WTC11 (cell line): Measurements from ENCODE around the gene SERPING1. TPM values are rescaled to one million over a fixed set of nuclear protein-coding genes. Genes with fewer than 3 reads are reported as not detected.

Experiments
- ATAC-seq: fragments of 200-7000 bp; cut with Tn5 transposase; 2 replicates; pipeline ENCODE4 v1.10.0; 2021; ENCODE audit warnings: mild to moderate bottlenecking, moderate library complexity
- CTCF ChIA-PET: fragments of 300-600 bp; sonication (Branson Sonifier 250); formaldehyde crosslinking; loops from one replicate; lab custom pipeline; 2021; ENCODE audit warnings: antibody characterized with exemption; lab: Charles Lee
- POLR2A ChIA-PET: fragments of 350-600 bp; sonication (Branson Sonifier 250); formaldehyde crosslinking; loops from one replicate; lab custom pipeline; 2021; ENCODE audit warnings: antibody characterized with exemption; lab: Charles Lee
- DNase-seq: peaks from one replicate; pipeline ENCODE4 v3.0.0; 2021; ENCODE audit warnings: low spot score
- H3K27ac Mint-ChIP-seq: 2 replicates; pipeline ENCODE4 v1.8.0; 2021; ENCODE audit warnings: mixed read lengths
- H3K27me3 Mint-ChIP-seq: 2 replicates; pipeline ENCODE4 v1.8.0; 2021; ENCODE audit warnings: low read depth, mild to moderate bottlenecking, moderate library complexity, mixed read lengths
- H3K36me3 Mint-ChIP-seq: 2 replicates; pipeline ENCODE4 v1.8.0; 2021; ENCODE audit warnings: mixed read lengths
- H3K4me1 Mint-ChIP-seq: 2 replicates; pipeline ENCODE4 v1.8.0; 2022; ENCODE audit warnings: mixed read lengths
- H3K4me3 Mint-ChIP-seq: 2 replicates; pipeline ENCODE4 v1.8.0; 2021; ENCODE audit warnings: mild to moderate bottlenecking, moderate library complexity, mixed read lengths
- H3K9me3 Mint-ChIP-seq: 2 replicates; pipeline ENCODE4 v1.8.0; 2021; ENCODE audit warnings: mixed read lengths
- CREB1 ChIP-seq: sonication (generic); formaldehyde crosslinking; IDR thresholded peaks from 2 replicates; pipeline ENCODE4 v1.8.0; 2023; ENCODE audit warnings: mild to moderate bottlenecking, missing genetic modification reagents
- ELF4 ChIP-seq: sonication (generic); formaldehyde crosslinking; IDR thresholded peaks from 2 replicates; pipeline ENCODE4 v1.8.1; 2022; ENCODE audit warnings: low read depth, mild to moderate bottlenecking, moderate library complexity, missing genetic modification reagents
- GABPB1 ChIP-seq: sonication (generic); formaldehyde crosslinking; IDR thresholded peaks from 2 replicates; pipeline ENCODE4 v1.8.1; 2023; ENCODE audit warnings: mild to moderate bottlenecking, missing genetic modification reagents
- GTF2I ChIP-seq: fragments of 250-450 bp; sonication (Bioruptor Pico); conservative IDR thresholded peaks from 2 replicates; pipeline ENCODE4 v1.4.0; 2021; ENCODE audit warnings: mild to moderate bottlenecking
- JUN ChIP-seq: sonication (generic); formaldehyde crosslinking; IDR thresholded peaks from 2 replicates; pipeline ENCODE4 v1.8.0; 2023; ENCODE audit warnings: mild to moderate bottlenecking, missing genetic modification reagents
- SP1 ChIP-seq: sonication (generic); formaldehyde crosslinking; conservative IDR thresholded peaks from 2 replicates; pipeline ENCODE4 v1.8.1; 2022; ENCODE audit warnings: missing genetic modification reagents
- ZNF121 ChIP-seq: sonication (generic); formaldehyde crosslinking; IDR thresholded peaks from 2 replicates; pipeline ENCODE4 v1.8.0; 2023; ENCODE audit warnings: missing genetic modification reagents
- ZNF138 ChIP-seq: sonication (generic); formaldehyde crosslinking; conservative IDR thresholded peaks from 2 replicates; pipeline ENCODE4 v1.8.1; 2022; ENCODE audit warnings: mild to moderate bottlenecking, moderate library complexity, missing genetic modification reagents
- ZNF317 ChIP-seq: sonication (generic); formaldehyde crosslinking; IDR thresholded peaks from 2 replicates; pipeline ENCODE4 v1.8.1; 2023; ENCODE audit warnings: low read depth, mild to moderate bottlenecking, moderate library complexity, missing genetic modification reagents, borderline replicate concordance
- total RNA-seq: library from RNA; stranded (reverse); gene quantifications from 3 replicates; pipeline ENCODE4 v1.2.3, GENCODE V29; 2021
- TF ChIP-seq, protein P1 (sequence below): sonication (generic); formaldehyde crosslinking; conservative IDR thresholded peaks from 2 replicates; pipeline ENCODE4 v1.8.1; 2023; ENCODE audit warnings: mild to moderate bottlenecking, low read depth, missing genetic modification reagents, moderate library complexity
- TF ChIP-seq, protein P2 (sequence below): fragments of 250-450 bp; sonication (Bioruptor Pico); IDR thresholded peaks from 2 replicates; pipeline ENCODE4 v1.9.0; 2021; ENCODE audit warnings: moderate library complexity, mild to moderate bottlenecking, inconsistent platforms, borderline replicate concordance
- TF ChIP-seq, protein P3 (sequence below): fragments of 250-450 bp; sonication (Bioruptor Pico); IDR thresholded peaks from 2 replicates; pipeline ENCODE4 v2.1.2; 2022; ENCODE audit warnings: mild to moderate bottlenecking, moderate library complexity
- TF ChIP-seq, protein P4 (sequence below): fragments of 250-450 bp; sonication (Bioruptor Pico); IDR thresholded peaks from 2 replicates; pipeline ENCODE4 v1.9.0; 2021; ENCODE audit warnings: mild to moderate bottlenecking, borderline replicate concordance
- TF ChIP-seq, protein P5 (sequence below): sonication (generic); formaldehyde crosslinking; IDR thresholded peaks from 2 replicates; pipeline ENCODE4 v1.8.0; 2022; ENCODE audit warnings: mild to moderate bottlenecking, missing genetic modification reagents
- TF ChIP-seq, protein P6 (sequence below): sonication (generic); formaldehyde crosslinking; IDR thresholded peaks from 2 replicates; pipeline ENCODE4 v1.8.0; 2022; ENCODE audit warnings: missing genetic modification reagents
- TF ChIP-seq, protein P7 (sequence below): fragments of 200-600 bp; IDR thresholded peaks from 2 replicates; pipeline ENCODE4 v1.8.0; 2022; ENCODE audit warnings: antibody characterized with exemption

SERPING1 gene
- total RNA-seq, 1 experiment from 2014 or later, result 49.1 TPM

DNA sequence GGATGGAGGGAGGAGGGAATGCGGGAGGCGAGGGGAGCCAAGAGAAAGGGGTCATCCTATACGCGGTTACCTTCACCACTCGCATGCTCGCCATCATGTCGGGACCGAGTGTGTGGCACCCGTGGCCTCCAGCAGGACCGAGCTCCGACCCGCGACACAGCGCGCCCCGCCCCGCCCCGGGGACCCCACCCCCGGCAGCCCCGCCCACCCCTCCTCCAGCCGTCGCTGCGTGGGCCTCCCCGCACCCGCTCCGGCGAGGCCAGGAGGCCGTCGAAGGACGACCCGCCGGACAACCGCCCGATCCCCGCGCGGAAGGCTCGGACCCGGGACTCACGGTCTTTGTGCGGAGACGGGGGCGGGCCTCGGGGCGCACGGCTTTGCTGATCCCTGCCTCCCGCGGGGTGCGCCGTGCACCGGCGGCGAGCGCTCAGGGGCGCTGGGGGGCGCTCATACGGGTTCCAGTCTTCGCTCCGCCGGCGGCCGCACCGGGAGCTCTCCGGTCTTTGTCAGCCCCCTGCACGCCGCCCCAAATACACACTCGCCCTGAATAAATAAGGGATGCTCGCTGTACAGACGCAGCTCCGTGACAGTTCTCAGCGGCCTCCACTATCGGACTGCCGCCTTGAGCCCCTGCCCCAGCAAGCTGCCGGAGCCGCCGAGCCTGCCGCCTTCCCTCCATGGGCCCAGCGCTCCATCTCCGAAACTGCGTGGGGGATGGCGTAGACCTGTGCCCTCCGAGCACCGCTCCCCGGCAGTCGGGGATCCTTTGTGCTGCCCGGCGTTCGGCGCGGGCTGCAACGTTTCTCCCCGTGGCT is 29.8 kb upstream of the SERPING1 start, which contains the start of gene UBE2L6 (continued):
- TF ChIP-seq, protein P1, sequence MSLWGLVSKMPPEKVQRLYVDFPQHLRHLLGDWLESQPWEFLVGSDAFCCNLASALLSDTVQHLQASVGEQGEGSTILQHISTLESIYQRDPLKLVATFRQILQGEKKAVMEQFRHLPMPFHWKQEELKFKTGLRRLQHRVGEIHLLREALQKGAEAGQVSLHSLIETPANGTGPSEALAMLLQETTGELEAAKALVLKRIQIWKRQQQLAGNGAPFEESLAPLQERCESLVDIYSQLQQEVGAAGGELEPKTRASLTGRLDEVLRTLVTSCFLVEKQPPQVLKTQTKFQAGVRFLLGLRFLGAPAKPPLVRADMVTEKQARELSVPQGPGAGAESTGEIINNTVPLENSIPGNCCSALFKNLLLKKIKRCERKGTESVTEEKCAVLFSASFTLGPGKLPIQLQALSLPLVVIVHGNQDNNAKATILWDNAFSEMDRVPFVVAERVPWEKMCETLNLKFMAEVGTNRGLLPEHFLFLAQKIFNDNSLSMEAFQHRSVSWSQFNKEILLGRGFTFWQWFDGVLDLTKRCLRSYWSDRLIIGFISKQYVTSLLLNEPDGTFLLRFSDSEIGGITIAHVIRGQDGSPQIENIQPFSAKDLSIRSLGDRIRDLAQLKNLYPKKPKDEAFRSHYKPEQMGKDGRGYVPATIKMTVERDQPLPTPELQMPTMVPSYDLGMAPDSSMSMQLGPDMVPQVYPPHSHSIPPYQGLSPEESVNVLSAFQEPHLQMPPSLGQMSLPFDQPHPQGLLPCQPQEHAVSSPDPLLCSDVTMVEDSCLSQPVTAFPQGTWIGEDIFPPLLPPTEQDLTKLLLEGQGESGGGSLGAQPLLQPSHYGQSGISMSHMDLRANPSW (CRISPR knock-in tag), result no peak

DNA sequence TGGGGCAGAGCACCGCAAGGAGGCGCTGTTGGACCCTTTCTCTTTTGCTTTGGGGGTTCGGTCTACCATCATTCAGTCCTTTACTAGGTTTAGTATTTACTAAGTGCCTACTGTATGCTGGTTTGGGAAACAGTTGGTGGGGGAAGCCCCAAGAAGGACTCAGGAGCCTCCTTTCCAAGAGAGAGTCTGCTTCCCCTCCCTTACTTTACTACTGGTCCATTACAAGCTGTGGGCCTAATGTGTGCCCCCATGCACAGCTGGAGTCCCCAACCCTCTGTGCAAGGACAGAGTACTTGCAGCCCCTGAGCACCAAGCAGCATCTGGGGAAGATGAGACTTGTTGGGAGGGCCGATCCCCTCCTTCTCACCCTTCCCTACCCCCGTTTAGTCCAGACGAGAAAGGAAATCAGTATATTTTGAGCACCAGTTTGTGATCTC is 29.1 kb upstream of the SERPING1 start:
- ATAC-seq (peak; percentile 16), DNase-seq (no peak)
- Mint-ChIP-seq H3K4me1 (peaks cover 28% of the 10 kb centered on the region), H3K27ac (peak overlapping the region; percentile 89), H3K27me3 (peaks cover 7% of the 10 kb centered on the region), H3K4me3 (peak overlapping the region; percentile 95), H3K36me3 (no peaks in the 10 kb centered on the region), H3K9me3 (no peaks in the 10 kb centered on the region)
- ChIA-PET POLR2A (interaction anchor here (1.0 to 4.6 kb wide), 9 partner anchors 21 to 101 kb away, joined by 3 to 43 read pairs (median 5); partner anchors contain the start of genes SERPING1 and YPEL4), CTCF (interaction anchor here (0.5 to 9.3 kb wide), 27 partner anchors 14 to 223 kb away, joined by 3 to 363 read pairs (median 4); partner anchors contain the start of genes RTN4RL2, SERPING1 and YPEL4)
- TF ChIP-seq CREB1 (CRISPR knock-in tag), result no peak
- TF ChIP-seq GABPB1, result no peak
- TF ChIP-seq ZNF317 (CRISPR knock-in tag), result 0 out of 2 replicates have a peak, but pooled peaks have one; percentile 3
- TF ChIP-seq SP1 (CRISPR knock-in tag), result 0 out of 2 replicates have a peak, but pooled peaks have one; percentile 7
- TF ChIP-seq, protein P2, sequence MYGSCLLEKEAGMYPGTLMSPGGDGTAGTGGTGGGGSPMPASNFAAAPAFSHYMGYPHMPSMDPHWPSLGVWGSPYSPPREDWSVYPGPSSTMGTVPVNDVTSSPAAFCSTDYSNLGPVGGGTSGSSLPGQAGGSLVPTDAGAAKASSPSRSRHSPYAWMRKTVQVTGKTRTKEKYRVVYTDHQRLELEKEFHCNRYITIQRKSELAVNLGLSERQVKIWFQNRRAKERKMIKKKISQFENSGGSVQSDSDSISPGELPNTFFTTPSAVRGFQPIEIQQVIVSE (CRISPR knock-in tag), result no peak
- TF ChIP-seq, protein P3, sequence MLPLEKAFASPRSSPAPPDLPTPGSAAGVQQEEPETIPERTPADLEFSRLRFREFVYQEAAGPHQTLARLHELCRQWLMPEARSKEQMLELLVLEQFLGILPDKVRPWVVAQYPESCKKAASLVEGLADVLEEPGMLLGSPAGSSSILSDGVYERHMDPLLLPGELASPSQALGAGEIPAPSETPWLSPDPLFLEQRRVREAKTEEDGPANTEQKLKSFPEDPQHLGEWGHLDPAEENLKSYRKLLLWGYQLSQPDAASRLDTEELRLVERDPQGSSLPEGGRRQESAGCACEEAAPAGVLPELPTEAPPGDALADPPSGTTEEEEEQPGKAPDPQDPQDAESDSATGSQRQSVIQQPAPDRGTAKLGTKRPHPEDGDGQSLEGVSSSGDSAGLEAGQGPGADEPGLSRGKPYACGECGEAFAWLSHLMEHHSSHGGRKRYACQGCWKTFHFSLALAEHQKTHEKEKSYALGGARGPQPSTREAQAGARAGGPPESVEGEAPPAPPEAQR (CRISPR knock-in tag), result no peak
- TF ChIP-seq, protein P4, sequence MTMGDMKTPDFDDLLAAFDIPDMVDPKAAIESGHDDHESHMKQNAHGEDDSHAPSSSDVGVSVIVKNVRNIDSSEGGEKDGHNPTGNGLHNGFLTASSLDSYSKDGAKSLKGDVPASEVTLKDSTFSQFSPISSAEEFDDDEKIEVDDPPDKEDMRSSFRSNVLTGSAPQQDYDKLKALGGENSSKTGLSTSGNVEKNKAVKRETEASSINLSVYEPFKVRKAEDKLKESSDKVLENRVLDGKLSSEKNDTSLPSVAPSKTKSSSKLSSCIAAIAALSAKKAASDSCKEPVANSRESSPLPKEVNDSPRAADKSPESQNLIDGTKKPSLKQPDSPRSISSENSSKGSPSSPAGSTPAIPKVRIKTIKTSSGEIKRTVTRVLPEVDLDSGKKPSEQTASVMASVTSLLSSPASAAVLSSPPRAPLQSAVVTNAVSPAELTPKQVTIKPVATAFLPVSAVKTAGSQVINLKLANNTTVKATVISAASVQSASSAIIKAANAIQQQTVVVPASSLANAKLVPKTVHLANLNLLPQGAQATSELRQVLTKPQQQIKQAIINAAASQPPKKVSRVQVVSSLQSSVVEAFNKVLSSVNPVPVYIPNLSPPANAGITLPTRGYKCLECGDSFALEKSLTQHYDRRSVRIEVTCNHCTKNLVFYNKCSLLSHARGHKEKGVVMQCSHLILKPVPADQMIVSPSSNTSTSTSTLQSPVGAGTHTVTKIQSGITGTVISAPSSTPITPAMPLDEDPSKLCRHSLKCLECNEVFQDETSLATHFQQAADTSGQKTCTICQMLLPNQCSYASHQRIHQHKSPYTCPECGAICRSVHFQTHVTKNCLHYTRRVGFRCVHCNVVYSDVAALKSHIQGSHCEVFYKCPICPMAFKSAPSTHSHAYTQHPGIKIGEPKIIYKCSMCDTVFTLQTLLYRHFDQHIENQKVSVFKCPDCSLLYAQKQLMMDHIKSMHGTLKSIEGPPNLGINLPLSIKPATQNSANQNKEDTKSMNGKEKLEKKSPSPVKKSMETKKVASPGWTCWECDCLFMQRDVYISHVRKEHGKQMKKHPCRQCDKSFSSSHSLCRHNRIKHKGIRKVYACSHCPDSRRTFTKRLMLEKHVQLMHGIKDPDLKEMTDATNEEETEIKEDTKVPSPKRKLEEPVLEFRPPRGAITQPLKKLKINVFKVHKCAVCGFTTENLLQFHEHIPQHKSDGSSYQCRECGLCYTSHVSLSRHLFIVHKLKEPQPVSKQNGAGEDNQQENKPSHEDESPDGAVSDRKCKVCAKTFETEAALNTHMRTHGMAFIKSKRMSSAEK (CRISPR knock-in tag), result no peak
- no peak for TF ChIP-seq ELF4 (CRISPR knock-in tag)
- TF ChIP-seq, protein P5, sequence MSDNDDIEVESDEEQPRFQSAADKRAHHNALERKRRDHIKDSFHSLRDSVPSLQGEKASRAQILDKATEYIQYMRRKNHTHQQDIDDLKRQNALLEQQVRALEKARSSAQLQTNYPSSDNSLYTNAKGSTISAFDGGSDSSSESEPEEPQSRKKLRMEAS (CRISPR knock-in tag), result peak; percentile 39; the same call in 1 of the 2 replicates
- TF ChIP-seq, protein P6, sequence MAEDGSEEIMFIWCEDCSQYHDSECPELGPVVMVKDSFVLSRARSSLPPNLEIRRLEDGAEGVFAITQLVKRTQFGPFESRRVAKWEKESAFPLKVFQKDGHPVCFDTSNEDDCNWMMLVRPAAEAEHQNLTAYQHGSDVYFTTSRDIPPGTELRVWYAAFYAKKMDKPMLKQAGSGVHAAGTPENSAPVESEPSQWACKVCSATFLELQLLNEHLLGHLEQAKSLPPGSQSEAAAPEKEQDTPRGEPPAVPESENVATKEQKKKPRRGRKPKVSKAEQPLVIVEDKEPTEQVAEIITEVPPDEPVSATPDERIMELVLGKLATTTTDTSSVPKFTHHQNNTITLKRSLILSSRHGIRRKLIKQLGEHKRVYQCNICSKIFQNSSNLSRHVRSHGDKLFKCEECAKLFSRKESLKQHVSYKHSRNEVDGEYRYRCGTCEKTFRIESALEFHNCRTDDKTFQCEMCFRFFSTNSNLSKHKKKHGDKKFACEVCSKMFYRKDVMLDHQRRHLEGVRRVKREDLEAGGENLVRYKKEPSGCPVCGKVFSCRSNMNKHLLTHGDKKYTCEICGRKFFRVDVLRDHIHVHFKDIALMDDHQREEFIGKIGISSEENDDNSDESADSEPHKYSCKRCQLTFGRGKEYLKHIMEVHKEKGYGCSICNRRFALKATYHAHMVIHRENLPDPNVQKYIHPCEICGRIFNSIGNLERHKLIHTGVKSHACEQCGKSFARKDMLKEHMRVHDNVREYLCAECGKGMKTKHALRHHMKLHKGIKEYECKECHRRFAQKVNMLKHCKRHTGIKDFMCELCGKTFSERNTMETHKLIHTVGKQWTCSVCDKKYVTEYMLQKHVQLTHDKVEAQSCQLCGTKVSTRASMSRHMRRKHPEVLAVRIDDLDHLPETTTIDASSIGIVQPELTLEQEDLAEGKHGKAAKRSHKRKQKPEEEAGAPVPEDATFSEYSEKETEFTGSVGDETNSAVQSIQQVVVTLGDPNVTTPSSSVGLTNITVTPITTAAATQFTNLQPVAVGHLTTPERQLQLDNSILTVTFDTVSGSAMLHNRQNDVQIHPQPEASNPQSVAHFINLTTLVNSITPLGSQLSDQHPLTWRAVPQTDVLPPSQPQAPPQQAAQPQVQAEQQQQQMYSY (CRISPR knock-in tag), result no peak
- TF ChIP-seq JUN (CRISPR knock-in tag), result no peak
- TF ChIP-seq ZNF121 (CRISPR knock-in tag), result no peak
- TF ChIP-seq, protein P7, sequence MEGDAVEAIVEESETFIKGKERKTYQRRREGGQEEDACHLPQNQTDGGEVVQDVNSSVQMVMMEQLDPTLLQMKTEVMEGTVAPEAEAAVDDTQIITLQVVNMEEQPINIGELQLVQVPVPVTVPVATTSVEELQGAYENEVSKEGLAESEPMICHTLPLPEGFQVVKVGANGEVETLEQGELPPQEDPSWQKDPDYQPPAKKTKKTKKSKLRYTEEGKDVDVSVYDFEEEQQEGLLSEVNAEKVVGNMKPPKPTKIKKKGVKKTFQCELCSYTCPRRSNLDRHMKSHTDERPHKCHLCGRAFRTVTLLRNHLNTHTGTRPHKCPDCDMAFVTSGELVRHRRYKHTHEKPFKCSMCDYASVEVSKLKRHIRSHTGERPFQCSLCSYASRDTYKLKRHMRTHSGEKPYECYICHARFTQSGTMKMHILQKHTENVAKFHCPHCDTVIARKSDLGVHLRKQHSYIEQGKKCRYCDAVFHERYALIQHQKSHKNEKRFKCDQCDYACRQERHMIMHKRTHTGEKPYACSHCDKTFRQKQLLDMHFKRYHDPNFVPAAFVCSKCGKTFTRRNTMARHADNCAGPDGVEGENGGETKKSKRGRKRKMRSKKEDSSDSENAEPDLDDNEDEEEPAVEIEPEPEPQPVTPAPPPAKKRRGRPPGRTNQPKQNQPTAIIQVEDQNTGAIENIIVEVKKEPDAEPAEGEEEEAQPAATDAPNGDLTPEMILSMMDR, result peak; percentile 97
- no peak for TF ChIP-seq ZNF138 (CRISPR knock-in tag)
- TF ChIP-seq GTF2I (CRISPR knock-in tag), result peak; percentile 31
